Stimulated activated CD8-positive, alpha-beta memory T cell treated with anti-CD3 and anti-CD28 coated beads, Interleukin-12 subunit alpha, Interleukin-12 subunit beta, amount 100 ng/mL, for 1 hour (primary cell): Measurements from ENCODE around the gene MPP1.
A peak's percentile ranks its signal among the peaks of the same experiment; 100 is the strongest.

ENCODE experiments used
- DNase-seq: peaks from one replicate; pipeline ENCODE4 v3.0.0-alpha.2; 2020; ENCODE audit warnings: low read depth

The MPP1 gene

DNA sequence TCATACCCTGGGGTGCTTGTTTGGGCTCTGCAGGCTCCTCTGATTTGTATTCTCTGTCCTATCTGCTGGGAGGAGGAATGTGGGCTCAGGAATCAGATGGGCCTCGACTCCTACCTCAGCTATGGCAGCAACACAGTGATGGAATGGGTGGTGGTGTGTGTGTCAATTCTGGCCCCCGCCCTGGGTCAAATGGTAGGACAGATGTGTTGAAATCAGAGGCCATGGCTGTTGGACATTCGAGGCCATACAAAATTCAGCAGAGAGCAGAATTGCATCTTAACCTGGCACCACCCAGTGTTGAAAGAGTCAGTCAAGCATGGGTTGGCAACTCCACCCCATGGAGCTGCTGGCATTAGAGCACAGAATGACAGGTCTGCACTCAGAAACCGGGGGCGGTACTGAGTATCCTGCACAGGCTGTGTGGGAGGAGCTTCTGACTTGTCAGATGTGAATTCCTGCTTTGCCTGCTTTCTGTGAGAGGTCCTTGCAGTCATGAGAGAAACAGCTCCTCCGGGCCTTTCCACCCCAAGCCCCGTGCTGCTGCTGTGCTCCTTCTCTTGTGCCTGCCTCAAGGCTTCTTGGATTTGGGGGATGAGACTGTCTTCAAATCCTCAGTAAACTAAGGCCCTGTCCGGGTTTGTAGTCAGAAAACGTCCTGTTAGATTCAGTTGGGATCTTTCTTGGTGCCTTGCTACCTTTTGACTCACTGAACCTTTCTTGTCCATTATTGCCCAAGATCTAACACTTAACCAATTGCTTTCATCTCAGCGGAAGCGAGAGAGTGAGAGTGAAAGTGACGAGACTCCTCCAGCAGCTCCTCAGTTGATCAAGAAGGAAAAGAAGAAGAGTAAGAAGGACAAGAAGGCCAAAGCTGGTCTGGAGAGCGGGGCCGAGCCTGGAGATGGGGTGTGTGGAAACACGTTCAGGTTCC, 29.6 kb downstream of the MPP1 start:
- no peak for DNase-seq

DNA sequence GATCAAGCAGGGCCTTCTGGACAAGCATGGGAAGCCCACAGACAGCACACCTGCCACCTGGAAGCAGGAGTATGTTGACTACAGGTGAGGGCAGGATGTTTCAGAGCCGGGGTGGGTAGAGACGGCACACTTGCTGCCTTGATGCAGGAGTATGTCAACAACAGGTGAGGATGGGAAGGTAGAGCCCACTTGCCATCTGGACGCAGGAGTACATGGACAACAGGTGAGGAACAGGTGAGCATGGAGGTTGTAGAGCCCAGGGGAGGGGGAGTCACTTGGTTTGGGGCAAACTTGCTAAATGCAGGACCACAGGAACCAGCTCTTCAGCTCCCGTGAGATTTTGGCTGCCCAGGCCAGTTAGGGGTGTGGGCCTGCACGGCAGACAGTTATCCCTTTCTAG, 30.7 kb downstream of the MPP1 start:
- DNase-seq: no peak

DNA sequence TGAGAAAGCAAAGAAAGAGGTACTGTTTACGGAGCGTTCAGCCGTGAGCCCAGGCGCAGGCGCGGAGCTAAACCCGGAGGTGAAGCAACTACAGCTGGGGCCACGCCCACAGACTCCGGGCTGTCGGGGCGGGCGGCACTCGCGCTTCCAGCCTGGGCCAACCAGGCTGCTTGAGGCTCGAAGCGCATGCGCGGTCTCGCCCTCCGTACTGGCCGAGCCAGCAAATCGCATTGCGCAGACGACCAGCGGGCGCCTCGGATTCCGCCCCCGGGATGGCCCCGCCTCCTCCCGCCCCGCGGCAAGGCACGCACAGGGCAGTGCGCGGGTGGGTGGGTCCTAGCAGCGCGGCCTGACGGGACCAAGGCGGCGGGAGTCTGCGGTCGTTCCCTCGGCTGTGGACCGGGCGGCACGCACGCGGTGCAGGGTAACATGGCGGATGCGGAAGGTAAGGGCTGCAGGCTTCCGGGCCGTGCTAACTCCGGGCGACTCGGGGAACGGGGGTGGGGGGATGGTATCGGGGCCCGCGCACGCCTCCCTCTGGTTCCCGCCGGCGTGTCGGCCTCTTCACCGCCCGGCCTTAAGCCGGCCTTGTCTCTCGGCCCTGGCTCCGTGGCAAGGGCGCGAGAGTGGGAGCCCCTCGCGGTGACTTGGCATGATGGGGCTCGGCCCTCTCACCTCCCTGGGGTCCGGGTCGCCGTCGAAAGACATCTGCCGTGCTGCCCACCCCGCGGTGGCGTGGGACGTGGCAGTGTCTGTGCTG, 42.6 kb downstream of the MPP1 start, which contains the start of gene DKC1:
Gene DKC1, plus strand, starts transcription at position 328 of the 760 bp plus-strand sequence. Its CDS starts 102 bp downstream, at position 430.
- peak; percentile 87 for DNase-seq

DNA sequence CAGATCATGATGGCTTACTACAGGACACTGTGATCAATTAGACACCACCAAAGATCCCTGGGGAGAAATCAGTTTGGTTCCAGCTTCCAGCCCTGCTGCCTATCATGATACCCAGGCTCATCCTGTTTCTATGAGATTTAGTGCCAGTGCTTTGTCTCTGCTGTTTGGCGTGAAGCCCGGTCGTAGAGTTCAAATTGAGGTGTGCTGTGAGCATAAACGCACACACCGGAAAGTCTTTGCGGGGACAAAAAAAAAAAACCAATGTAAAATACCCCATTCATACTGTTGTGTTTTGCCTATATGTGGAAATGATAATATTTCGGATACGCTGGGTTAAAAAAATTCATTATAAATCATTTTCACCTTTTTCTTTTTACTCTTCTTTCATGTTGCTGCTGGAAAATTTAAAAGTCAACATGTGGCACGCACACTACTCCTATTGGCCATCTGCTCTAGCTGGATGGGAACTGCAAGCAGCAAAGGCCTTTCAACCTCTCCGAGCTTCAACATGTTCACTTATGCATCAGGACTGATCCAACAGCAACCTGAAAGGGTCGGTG, 43.2 kb downstream of the MPP1 start:
- DNase-seq: no peak

DNA sequence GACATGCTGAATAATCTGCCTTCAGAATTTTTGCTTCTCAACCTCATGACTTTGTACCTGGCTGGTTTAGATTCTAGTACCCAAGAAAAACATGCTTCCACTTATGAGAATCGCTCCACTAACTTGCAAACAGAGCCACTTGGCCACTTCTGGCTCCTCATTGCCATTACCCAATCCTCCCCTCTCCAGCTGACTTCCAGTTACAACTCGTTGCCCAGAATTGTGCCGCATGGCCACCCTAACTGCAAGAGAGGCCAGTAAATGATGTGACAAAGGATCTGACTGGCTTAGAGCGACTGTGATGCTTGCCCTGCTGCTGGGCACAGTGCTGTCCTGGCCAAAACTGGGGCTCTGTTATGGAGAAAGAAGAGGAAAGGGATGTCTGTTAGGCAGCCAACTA, 46.6 kb downstream of the MPP1 start:
- DNase-seq: no peak

DNA sequence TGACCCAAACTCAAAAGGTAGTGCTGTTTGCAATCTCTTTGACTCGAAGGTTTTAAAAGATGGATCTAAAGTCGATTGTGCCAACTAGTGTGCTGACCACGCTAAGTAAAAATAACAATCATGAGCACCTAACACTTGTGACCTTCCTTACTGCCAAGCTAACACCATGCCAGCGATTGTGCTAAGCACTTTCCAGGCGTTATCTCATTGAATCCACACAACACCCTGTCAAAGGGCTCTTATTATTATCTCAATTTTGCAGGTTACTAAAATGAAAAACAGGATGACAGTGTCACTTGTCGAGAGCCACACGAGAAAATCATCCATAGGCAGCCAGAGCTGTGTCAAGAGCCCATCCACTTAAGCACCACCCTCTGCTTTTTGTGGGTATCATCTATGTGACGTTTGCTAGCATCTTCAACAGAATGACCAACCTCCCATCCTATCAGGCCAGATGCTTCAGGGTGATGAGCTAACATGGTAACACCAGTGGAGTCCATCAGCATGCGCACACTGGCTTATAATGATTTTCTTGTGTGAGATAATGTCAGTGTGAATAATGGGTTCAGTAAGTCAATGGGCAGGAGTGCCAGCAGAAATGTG, 53.5 kb downstream of the MPP1 start:
- DNase-seq: no peak

DNA sequence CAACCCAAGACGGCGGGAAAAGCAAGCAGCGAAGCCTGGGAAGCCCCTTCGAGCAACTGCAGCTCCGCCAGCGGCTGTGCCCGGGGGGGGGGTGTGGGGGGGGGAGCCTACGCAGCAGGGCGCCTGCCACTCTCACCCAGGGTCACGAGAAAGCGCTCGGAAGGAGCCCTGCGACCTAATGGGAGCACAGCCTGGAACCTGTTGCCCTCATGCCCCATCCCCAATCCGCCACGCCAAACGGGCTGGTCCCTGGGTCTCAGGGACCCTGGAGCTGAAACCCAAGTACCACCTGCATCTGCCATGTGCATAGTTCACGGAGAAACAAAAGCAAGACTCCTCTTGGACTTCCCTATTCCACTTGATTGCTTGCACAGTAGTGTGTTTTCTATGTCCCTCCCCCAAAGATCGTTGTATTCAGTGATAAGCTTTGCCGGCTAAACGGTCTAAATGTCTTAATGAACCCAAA, 54.0 kb downstream of the MPP1 start:
- DNase-seq: no peak

DNA sequence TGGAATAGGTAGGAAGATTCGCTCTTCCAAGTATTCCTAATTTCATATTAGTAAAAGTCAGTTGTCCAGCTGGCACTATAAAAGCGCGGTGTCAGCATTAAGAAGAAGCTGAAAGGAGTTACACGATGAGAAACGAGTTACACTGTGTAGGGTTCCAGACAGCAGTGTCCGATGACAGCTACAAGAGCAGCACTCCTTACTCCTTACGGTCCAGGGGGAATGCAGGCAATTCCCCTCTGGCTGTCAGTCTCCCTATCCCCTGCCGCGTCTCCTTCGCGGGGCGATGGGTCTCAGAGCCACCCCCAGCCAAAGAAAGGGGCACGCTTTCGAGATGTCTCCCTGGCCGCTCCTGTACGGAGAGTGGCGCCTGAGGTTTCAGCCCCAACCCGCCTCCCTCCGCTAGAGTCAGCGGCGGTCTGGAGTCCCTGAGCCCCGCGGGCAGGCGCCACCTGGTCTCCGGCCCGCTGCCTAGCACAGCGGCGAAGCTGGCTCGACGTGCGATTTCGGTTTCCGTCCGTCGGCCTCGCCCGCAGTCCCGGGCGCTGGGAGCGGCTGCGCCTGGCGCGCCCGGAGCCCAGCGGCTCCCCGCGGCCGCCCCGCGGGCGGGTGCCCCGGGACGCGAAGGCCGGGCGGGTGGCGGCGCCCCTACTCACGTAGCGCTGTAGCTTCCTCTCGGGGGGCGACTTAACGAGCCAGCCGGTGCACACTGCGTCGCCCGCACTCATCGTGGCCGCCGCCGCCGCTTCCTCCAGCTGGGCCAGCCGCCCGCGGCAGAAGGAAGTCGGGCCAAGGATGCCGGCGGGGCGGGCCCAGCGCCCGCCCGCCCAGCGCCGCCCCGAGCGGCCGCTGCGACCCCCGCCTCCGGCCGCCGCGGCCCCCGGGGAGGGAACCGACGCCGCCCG, 54.7 kb downstream of the MPP1 start, which contains the start of gene GAB3:
Gene GAB3, minus strand, starts transcription at position 777 of the 902 bp plus-strand sequence. Its CDS starts 52 bp downstream, at position 725.
- no peak for DNase-seq

DNA sequence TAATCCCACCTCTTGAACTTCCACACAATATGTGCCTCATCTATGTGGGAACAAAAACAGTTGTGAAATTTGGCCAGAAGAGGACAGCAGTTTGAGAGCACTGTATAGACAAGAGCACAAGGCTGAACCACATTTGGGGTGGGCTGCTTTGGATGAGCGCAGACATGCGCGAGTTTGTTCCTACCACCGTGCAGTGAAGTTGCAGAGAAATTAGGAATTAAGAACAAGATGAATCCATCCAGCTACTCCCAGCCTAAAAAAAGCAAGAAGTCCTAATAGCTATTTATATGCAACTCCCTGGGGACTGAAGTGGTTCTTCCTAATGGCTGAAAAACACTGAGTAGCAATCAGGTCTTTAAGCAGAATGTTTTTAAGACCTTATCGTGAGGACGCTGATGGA, 55.4 kb downstream of the MPP1 start:
- no peak for DNase-seq

DNA sequence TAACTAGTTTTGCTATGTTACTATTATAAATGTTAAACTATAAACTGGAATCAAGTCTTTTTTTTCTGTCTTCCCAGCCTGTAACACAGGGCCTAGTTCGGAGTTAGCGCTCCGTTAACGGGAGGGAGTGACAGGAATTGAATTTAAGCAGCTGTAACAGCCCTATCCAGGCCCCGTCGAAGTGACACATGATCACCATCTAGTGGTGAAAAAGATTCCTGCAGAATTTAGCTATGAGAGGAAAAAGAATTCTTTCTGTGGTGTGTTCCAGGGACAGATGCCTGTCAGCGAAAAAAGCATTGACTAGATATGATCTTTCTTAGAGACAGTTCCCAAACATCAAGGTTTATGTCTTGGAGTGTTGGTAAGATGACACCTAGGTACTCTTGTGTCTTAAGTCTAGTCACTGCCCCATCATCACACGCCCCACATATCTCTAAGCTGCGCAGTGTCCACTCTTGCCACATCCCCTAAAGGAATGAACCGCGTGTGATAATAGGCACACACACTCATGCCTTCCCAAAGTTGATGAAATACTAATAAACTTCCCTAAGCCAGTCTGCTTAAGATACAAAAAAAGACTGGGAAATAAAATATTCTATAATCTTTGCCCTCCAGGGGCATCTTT, 56.5 kb downstream of the MPP1 start:
- DNase-seq: no peak

DNA sequence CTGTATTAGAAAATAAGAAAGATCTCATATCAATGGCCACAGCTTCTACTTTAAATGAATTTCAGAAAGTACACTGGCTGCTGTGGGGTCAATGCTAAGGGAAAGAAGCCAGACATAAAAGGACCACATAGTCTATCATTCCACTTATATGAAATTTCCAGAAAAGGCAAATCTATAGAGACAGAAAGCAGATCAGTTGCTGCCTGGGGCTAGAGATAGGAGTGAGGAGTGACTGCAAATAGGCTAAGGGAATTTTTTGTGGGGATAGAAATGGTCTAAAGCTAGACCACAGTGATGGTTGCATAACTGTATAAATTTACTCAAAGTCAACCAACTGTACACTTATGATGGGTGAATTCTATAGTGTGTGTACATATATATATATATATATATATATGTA, 62.7 kb downstream of the MPP1 start:
- no peak for DNase-seq

DNA sequence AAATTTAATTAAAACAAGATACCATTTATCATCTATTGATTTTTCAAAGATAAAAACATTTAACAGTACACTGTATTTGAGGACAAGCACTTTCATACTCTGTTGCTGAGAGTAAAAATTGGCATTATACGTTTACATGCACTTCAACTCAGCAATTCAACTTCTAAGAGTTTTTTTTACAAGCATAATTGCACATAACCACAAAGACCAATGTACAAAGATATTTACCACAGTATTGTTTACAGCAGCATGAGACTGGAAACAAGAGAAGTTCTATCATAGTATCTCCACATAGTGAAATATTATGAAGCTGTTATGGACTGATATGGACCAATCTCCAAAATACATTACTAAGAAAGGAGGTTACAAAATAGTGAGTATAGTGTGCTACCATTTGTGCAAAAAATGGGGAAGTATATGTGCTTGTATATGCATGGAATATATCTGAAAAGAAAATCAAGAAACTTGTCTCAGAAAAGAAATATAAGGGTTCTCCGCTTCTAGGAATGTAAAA, 65.3 kb downstream of the MPP1 start:
- no peak for DNase-seq

DNA sequence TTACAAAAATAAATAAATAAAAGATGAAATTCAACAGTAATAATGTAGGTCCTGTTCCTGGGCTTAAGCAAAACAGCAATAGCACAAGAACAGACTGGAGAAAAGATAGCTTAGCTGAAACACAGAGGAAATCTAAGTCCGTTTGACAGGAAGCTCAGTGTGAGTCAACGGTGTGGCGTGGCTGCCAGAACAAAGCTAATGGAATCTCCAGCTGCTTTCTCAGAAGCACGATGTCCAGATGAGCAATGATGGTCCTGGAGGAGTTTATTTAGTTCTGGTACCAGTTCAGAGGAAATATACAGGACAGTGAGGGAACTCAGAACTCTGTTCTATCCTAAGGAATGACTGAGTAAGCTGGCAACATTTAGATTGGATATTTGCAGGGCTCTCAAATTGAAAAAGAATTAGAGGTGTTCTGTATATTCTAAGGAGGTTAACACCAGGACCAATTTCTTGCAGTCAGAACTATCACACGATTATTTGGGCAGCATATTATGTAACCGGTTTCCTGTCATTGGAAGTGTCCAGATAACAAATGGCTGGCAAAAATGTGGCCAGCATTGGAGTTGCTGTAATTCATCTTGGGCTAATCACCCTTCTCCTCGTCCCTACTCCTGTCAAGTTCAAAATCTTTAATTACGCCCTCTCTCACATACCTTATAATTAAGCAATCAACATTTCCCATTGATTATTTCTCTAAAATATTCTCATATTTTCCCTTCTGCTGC, 67.1 kb downstream of the MPP1 start:
- DNase-seq: no peak

DNA sequence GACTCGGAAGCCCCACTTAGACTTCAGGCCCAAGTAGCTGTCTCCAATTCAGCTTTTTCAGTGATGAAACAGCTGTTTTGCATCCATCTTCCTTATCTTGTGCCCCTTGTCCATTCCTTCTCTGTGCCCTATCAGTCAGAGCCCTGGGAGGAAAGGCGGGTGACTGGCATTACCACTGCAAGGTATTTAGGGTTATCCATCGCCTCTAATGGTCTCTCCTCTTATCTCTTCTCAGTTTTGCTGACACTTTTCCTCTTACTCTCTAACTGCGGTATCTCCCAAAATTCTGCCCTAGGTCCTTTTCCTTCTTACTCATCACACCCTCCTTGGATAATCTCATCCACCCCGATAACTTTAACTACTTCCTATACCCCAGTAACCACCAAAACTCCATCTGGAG, 68.1 kb downstream of the MPP1 start:
- no peak for DNase-seq

DNA sequence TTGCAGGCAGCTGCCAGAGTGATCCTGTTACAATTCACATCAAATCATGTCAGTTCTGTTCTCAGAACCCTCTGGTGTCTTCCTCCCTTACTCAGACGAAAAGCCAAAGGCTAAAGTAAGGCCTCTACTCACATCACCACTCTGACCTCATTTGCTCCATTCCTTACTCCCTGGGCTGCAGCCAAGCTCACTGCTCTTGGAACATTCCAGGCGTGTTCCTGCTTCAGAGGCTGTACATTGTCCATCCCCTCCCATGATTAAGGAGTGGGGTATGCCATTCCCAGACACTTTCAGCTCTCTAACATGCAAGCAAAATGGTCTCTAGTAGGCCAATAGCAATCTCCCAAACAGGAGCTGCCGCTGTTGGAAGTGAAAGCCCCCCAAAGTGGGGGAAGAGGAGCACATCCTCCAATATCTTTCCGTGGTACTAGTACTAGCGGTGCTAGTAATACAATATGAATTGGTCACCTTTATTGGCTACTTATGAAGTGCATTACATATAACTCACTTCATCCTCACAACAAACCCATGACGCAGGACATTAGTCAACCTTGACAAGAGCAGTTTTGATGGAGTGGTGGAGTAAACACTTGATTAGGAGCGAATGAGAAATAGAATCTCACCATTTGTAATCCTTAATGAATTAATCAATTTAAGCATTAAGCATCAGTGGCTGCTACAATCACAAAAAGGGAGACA, 69.4 kb downstream of the MPP1 start:
- no peak for DNase-seq

DNA sequence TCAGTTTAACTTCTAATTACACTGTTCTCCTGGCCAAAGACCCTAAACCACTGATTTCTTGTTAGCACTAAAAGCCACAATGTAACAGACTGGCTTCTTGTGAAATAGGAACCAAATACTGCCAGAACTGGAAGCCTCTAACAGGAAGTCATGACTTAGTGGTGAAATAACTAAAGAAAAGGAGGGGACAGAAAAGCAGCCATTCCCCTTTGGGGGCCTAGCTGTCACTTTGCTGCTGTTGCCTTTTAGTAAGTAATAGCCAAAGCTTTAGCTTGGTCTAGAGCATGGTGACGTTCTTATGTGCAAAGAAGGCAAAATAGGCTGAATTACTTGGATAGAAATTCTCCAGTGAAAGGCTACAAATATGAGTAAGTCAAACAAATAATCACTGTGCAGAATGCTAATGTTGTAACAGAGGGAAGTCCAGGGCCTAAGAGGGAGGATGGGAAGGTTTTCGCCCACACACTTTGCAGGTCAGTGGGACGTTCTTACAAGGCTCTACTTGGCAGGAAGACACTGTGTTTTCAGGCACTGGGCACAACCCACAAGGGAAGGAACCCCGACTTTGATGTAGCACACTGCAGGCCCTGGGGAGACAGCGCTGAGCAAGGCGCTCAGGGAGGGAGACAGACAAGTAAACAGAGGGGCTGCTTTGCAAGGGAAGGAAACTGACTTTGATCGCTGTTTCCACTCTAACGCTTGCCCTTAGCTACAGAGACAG, 71.1 kb downstream of the MPP1 start:
- no peak for DNase-seq

DNA sequence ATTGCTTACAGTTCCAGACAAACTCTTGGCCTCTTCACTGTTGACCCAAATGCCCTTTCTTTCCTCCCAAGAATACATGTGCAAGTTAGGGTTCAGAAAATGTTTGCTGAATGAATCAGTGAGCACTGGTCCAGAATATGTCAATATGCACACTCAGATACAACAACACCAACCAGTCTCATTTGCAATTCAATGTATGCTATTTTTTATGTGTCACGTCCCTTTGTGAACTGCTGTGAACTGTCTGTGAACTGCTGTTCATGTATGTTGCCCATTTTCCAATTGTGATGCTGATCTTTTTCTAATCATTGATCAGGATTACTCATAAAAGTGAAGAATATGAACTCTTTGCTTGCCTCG, 72.2 kb downstream of the MPP1 start:
- DNase-seq: no peak

DNA sequence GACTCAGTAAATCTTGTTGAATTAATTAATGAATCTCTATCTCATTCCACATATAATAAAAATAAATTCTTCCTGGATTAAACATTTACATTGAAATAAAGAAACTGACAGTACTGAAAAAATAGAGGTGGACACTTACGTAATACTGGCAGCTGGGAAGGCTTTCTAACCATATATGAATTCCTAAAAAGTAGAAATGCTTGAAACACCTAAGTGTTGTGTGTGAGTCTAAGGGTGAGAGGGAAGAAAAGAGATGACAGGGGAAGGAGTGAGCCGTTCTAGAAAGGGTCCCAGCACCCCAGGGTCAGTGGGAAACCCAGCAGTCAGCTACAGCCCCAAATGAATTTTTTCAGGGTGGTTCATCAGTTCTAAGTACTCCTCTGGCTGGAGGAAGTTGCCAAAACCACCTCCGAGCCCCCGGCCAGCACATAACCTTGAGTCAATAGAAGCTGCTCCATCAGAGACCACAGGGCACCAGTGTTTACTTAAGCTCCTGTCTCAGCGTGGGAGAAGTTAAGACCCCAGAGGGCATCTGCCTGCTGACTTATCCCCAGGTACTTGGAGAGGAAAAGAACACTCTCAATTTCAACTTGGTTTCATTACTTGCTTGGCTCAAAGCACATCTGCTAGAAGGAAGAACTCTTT, 72.7 kb downstream of the MPP1 start:
- DNase-seq: no peak
